Measurements from ENCODE around the gene FAM240B. TPM values are rescaled to one million over a fixed set of nuclear protein-coding genes. Genes with fewer than 3 reads are reported as not detected.

The FAM240B gene
- total and polyA plus RNA-seq, 2 experiments from 2014 or later, result not detected

GRCh38 chr9:38649731-38650363, 70.1 kb downstream of the FAM240B start:
- Histone ChIP-seq H3K27ac (no peak overlapping the region), H3K27me3 (no peaks in the 10 kb centered on the region), H3K9me3 (ENCODE audit: low read depth) (no peaks in the 10 kb centered on the region), H3K4me3 (no peak overlapping the region), H3K36me3 (no peaks in the 10 kb centered on the region), H3K4me1 (ENCODE audit: low read depth) (peaks cover 19% of the 10 kb centered on the region)
- no peak for DNase-seq (ENCODE audit: low read depth in 1 of 2, low spot score in 1 of 2)
- TF ChIP-seq, protein P1, sequence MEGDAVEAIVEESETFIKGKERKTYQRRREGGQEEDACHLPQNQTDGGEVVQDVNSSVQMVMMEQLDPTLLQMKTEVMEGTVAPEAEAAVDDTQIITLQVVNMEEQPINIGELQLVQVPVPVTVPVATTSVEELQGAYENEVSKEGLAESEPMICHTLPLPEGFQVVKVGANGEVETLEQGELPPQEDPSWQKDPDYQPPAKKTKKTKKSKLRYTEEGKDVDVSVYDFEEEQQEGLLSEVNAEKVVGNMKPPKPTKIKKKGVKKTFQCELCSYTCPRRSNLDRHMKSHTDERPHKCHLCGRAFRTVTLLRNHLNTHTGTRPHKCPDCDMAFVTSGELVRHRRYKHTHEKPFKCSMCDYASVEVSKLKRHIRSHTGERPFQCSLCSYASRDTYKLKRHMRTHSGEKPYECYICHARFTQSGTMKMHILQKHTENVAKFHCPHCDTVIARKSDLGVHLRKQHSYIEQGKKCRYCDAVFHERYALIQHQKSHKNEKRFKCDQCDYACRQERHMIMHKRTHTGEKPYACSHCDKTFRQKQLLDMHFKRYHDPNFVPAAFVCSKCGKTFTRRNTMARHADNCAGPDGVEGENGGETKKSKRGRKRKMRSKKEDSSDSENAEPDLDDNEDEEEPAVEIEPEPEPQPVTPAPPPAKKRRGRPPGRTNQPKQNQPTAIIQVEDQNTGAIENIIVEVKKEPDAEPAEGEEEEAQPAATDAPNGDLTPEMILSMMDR (IDR thresholded peaks at IDR 0.05; ENCODE audit: low read depth, low read length), result no peak

DNA sequence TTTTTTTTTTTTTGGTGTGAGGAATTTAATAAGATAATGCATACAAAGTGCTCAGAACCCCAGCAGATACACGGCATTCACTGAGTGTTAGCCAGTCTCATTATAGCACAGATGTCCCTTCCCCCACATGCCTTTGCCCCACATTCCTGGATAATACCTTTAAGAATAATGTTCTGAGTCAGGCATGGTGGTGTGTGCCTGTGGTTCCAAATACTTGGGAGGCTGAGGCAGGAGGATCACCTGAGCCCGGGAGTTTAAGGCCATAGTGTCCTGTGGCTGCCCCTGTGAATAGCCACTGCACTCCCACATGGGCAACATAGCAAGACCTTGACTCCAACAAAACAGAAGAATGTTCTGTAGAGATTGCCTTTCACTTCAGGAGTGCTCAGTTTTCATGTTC, 75.3 kb downstream of the FAM240B start:
- Histone ChIP-seq H3K27me3 (no peaks in the 10 kb centered on the region), H3K36me3 (no peaks in the 10 kb centered on the region), H3K4me1 (ENCODE audit: low read depth) (peaks cover 1% of the 10 kb centered on the region), H3K4me3 (no peak overlapping the region), H3K9me3 (ENCODE audit: low read depth) (no peaks in the 10 kb centered on the region), H3K27ac (no peak overlapping the region)
- no peak for DNase-seq (ENCODE audit: low read depth in 1 of 2, low spot score in 1 of 2)
- TF ChIP-seq, protein P1 (IDR thresholded peaks at IDR 0.05; ENCODE audit: low read depth, low read length), result no peak

Other genes with a start within 250 kb of the FAM240B start
- 0.88 and 3.7 TPM in 2 replicates for gene ANKRD18A, start 99.5 kb downstream of the FAM240B start, total RNA-seq
- gene ANKRD18A, start 99.5 kb downstream of the FAM240B start, polyA plus RNA-seq, result 5.0 and 10.3 TPM in 2 replicates

Measured in cardiac muscle cell (in vitro differentiated cells and primary cell).